Measurements from ENCODE around the gene KCTD10. TPM values are rescaled to one million over a fixed set of nuclear protein-coding genes. Genes with fewer than 3 reads are reported as not detected.
"Not testable (repeated sequence)": the region's sequence is repeated elsewhere in the genome, so short reads cannot be mapped to it uniquely, and the experiment has no call there.

Gene KCTD10
- total RNA-seq, 4 donors from 2014 or later, result 31.5 to 62.8 (median 46.5) TPM

- no peak for DNase-seq
- no peak overlapping the region for H3K4me3 ChIP-seq
- peaks cover 0 to 50% (median 1%) of the 10 kb centered on the region in 3 donors for H3K4me1 ChIP-seq
- H3K36me3 ChIP-seq, result peaks cover 0 to 11% (median under 1%) of the 10 kb centered on the region in 3 donors
- 58 to 65% methylated on average over 8 of the region's 9 CpGs for WGBS, 2 donors
- H3K27ac ChIP-seq, result peak overlapping the region in 1 of 4 donors; percentile 8
- no peaks in the 10 kb centered on the region for H3K27me3 ChIP-seq
- intact Hi-C loops (cut with DNase I), result no loop called here
- TF ChIP-seq CTCF (IDR thresholded peaks at IDR 0.05) (no peak), POLR2A (IDR thresholded peaks at IDR 0.05) (no peak)
- no peaks in the 10 kb centered on the region for H3K9me3 ChIP-seq
Measured at GRCh38 chr12:109440851-109441490, 36.1 kb downstream of the KCTD10 start.

- not testable (repeated sequence) for DNase-seq, H3K9me3 ChIP-seq, H3K27me3 ChIP-seq, H3K36me3 ChIP-seq, H3K4me3 ChIP-seq
- intact Hi-C loops (cut with DNase I), result loop anchor here (10.0 kb wide), 1 partner anchor 55 kb away; no protein-coding TSS in a partner anchor
- Histone ChIP-seq H3K4me1 (peaks cover 0 to 61% (median 4%) of the 10 kb centered on the region in 3 donors), H3K27ac (peak overlapping the region in 1 of 4 donors; percentile 40)
- 90 to 98% methylated on average over 5 to 13 of the region's 13 CpGs for WGBS, 2 donors
Measured at GRCh38 chr12:109439951-109440350, 37.1 kb downstream of the KCTD10 start.

- no peak for TF ChIP-seq POLR2A (IDR thresholded peaks at IDR 0.05)
- TF ChIP-seq CTCF (IDR thresholded peaks at IDR 0.05), result no peak
- Histone ChIP-seq H3K36me3 (peaks cover 0 to 4% (median 0%) of the 10 kb centered on the region in 3 donors), H3K27me3 (no peaks in the 10 kb centered on the region), H3K9me3 (no peaks in the 10 kb centered on the region), H3K4me1 (peaks cover 0 to 61% (median 4%) of the 10 kb centered on the region in 3 donors), H3K4me3 (no peak overlapping the region), H3K27ac (peak overlapping the region in 2 of 4 donors; percentile 40)
- no peak for DNase-seq
- intact Hi-C loops (cut with DNase I), result loop anchor here (10.0 kb wide), 1 partner anchor 56 kb away; no protein-coding TSS in a partner anchor
- WGBS, 2 donors, result 49% methylated on average over 6 of the region's 6 CpGs
Measured at GRCh38 chr12:109439181-109439580, 37.9 kb downstream of the KCTD10 start.

- no peak for DNase-seq
- peaks cover 4 to 67% (median 10%) of the 10 kb centered on the region in 3 donors for H3K4me1 ChIP-seq
- H3K36me3 ChIP-seq, result no peaks in the 10 kb centered on the region
- intact Hi-C loops (cut with DNase I), result loop anchor here (10.0 kb wide), 1 partner anchor 59 kb away; no protein-coding TSS in a partner anchor
- WGBS, 2 donors, result 72 to 82% methylated on average over 7 of the region's 7 CpGs
- no peaks in the 10 kb centered on the region for H3K27me3 ChIP-seq
- TF ChIP-seq CTCF (IDR thresholded peaks at IDR 0.05) (no peak), POLR2A (IDR thresholded peaks at IDR 0.05) (no peak)
- no peak overlapping the region for H3K4me3 ChIP-seq
- no peaks in the 10 kb centered on the region for H3K9me3 ChIP-seq
- peak overlapping the region in 2 of 4 donors; percentile 75 for H3K27ac ChIP-seq
Measured at GRCh38 chr12:109436188-109436560, 40.9 kb downstream of the KCTD10 start.

GRCh38 chr12:109435428-109436187, 41.5 kb downstream of the KCTD10 start:
- H3K27ac ChIP-seq, result peak overlapping the region; percentile 9 to 75 (median 62)
- no peak for DNase-seq
- H3K4me3 ChIP-seq, result no peak overlapping the region
- TF ChIP-seq CTCF (IDR thresholded peaks at IDR 0.05), result no peak
- no peak for TF ChIP-seq POLR2A (IDR thresholded peaks at IDR 0.05)
- intact Hi-C loops (cut with DNase I), result loop anchor here (10.0 kb wide), 1 partner anchor 59 kb away; no protein-coding TSS in a partner anchor
- H3K4me1 ChIP-seq, result peaks cover 4 to 61% (median 10%) of the 10 kb centered on the region in 3 donors
- WGBS, 2 donors, result 60 to 70% methylated on average over 12 to 16 of the region's 17 CpGs
- no peaks in the 10 kb centered on the region for H3K36me3 ChIP-seq
- no peaks in the 10 kb centered on the region for H3K27me3 ChIP-seq
- no peaks in the 10 kb centered on the region for H3K9me3 ChIP-seq
